Erythroblast (primary cell): Measurements from ENCODE around the gene BRD4.
"Not testable (repeated sequence)": the region's sequence is repeated elsewhere in the genome, so short reads cannot be mapped to it uniquely, and the experiment has no call there.

Source experiments
- GATA1 ChIP-seq: IDR thresholded peaks from 2 replicates; pipeline ENCODE4 v1.6.1; 2011; ENCODE audit warnings: low read depth, mild to moderate bottlenecking, control low read depth, low read length, moderate library complexity
- POLR2A ChIP-seq: IDR thresholded peaks from 2 replicates; pipeline ENCODE4 v1.6.1; 2011; ENCODE audit warnings: mild to moderate bottlenecking, low read length

DNA sequence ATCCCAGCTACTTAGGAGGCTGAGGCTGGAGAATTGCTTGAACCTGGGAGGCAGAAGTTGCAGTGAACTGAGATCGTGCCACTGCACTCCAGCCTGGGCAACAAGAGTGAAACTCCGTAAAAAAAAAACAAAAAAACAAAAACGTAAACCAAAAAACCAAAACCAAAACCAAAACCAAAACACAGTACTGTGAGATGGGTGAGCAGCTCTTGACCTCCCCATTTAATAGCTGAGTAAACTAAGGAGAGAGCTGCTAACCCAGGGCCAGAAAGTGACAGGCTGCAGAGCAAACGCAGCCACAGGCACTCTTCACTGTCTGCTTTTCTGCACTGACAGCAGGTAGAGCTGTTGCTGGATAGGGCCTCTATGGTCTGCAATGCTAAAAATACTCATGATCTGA lies 27.7 kb upstream of the BRD4 start:
- TF ChIP-seq POLR2A, GATA1: not testable (repeated sequence)
